Kidney glomerular epithelial cell (primary cell): Measurements from ENCODE around the gene IFIT2.
"Not testable (repeated sequence)": the region's sequence is repeated elsewhere in the genome, so short reads cannot be mapped to it uniquely, and the experiment has no call there.

Source experiments
- DNase-seq: peaks from one replicate; lab custom pipeline; 2025; lab: John Stamatoyannopoulos, UW

The IFIT2 gene

DNA sequence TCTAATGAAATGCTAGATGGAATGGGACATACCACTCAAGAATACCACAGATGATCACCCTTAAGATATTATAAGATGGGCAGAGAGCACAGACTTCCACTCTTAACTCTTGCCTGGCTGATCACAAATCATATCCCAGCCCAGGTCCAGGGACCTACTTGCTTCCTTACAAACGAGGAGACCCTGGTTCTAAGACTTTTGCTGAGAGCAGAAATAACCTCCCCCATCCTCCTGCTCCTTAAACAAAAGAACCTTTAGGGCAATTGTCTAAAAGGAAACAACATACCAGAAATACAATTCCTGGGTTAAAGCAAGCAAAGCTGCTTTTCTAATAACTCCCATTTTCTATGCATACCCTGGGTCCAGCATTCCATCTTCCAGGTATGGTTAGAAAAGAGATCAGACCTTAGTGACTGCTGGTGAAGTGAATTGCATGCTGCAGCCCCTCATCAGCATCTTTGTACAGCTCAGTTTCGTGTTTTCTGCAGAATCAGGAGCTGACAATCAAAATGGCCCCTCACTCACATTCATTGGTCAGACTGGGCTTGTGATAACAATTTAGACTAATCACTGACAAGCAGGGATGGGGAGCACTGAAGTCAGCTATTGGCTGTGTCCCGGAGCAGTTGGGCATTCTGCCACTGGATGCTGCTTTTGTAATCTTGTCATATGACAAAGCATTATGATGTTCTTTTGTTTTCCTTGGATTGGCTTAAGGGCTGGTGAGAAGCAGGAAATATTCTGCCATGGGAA is 40.5 kb downstream of the IFIT2 start:
- DNase-seq = peak; percentile 97

GRCh38 chr10:89343089-89343767 is 41.4 kb downstream of the IFIT2 start:
- DNase-seq = no peak

DNA sequence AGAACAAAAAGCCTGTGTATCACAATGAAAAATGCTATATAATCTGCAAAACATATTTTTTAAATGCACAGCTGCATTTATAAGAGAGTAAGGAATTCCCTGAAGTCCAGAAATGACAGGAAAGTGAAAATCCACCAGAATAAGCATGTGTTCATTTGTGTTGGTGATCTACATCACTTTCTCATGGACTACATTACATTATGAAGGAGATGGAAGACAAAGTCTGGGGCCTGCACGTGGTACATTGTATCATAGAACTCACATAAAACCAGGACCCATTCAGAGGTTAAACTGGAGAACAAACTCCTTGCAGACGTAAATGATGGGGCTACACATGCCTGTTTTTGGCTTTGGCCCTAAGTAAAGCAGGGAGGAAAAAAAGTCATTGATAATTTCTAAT is 42.3 kb downstream of the IFIT2 start:
- no peak for DNase-seq

- no peak for DNase-seq
Observed at GRCh38 chr10:89345367-89346000, 43.6 kb downstream of the IFIT2 start.

DNA sequence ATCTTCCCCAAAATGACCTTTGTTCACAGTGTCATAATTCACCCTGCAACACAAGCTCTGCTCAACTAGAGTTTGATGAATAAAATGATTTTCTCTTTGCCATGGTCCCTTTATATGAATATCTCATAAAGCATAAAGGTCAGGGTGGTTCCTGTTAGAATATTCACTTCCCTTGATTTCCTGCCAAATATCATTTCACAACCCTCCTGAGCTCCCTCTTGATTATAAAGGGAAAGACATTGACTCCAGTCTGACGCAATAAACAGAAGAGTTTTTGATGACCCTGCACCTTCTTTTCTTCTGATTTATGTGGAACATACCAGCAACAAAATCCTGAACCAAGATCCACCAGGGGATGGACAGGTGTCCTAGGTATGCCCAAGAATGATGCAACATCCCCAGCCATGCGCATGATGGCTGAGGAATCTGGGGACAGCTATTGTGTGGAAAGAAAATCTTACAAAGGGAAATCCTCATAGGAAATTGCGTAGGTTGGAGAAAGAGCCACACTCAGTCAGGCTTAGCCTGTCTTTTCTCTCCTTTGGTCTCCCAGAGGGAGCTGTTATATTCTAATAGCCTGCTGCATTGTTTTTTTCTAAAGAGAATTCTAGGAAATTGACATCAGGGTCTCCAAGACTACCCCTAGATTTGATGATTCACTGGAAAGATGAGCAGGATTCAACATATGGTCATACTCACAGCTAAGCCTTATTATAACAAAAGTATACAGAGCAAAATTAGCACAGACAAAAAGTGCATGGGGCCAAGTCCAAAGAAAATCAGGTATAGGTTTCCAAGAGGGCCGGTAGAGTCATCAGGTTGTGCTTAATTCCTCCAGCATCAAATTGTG is 44.8 kb downstream of the IFIT2 start:
- no peak for DNase-seq

DNA sequence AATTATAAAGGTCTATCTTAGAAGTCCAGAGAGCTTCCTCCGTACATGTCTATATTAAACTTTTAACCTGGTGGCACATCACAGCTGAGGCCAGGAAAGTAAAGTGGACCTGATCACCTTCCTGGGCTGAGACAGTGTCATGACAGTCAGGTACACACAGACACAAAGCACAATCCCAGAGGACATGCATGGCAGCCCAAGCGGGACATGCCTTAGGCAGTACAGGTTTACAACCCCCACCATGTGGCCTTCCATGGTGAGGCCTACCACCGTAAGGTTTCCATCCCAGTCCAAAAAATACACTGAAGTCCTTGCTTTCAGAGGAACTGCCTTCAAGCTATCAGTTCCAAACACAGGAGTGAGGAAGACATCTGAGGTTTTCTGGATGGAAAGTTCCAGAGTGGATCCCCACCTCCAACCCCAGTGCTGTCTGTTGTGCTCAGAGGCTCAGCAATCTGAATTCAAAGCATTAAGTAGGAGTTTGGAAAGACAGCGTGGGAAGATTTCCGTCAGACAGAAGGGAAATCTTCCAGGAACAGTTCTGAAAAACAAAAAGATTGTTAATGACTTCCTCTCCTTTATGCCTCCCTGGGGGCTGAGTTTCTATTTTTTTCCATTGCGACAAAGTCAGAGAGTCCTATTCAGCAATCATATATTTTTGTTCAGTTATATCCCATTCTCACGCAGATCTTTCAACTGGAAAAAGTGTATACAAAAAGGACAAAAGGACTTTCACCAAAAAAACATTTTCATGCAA is 46.0 kb downstream of the IFIT2 start:
- DNase-seq = no peak

GRCh38 chr10:89348481-89348880 is 46.6 kb downstream of the IFIT2 start:
- no peak for DNase-seq

DNA sequence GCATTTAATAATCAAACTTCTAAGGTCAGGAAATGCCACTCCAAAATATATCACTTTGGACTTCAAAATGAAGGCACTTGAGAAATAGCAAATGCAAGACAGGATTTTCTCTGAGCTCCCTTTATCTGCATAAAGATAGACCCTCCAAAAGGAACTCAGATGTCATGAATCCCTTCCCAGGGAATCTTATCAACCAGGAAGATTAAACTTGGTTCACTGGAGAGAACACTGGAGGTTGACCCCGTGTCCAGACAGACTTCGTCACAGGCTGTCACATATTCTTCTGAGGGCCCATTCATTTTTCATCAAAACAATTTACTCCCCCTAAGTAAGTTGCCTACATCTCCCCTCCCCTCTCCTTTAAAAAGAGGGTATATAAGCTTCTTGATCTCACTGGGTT is 47.1 kb downstream of the IFIT2 start:
- DNase-seq = no peak

- not testable (repeated sequence) for DNase-seq
Observed at GRCh38 chr10:89350631-89351315, 48.9 kb downstream of the IFIT2 start.

- DNase-seq = no peak
Observed at GRCh38 chr10:89351412-89351779, 49.5 kb downstream of the IFIT2 start.

- DNase-seq = peak; percentile 98
Observed at GRCh38 chr10:89351780-89352597, 50.1 kb downstream of the IFIT2 start.

DNA sequence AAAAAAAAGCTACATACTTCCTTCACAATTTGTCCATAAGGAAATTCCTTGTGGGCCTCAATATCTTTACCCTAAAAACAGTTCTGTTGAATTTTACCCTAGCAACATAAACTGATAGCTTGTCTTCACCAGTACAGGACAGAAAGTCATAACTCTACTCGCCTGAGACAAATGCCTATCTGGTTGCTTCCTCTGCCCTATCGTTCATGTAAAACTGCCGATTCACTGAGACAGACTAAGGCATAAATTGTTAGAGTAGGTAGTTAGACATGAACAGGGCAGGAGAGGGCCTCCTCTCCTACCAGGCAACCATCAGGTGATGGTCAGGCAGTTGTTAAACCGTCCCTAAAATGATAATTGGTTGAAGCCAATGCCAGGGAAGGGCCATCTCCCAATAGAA is 51.0 kb downstream of the IFIT2 start:
- DNase-seq = no peak

DNA sequence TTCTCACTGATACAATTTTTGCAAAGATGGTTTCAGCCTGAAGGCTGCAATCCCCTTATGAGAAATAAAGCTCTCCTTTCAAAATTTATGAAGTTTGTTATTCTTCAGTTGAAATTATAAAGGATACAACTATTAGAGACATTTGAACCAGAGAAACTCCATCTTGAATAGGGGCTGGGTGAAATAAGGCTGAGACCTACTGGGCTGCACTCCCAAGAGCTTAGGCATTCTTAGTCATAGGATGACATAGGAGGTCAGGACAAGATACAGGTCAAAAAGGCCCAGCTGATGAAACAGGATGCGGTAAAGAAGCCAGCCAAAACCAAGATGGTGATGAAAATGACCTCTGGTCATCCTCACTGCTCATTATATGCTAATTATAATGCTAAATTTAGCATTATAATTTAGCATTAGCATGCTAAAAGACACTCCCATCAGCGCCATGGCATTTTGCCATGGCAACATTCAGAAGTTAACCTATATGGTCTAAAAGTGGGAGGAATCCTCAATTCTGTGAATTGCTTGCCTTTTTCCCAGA is 53.6 kb downstream of the IFIT2 start:
- DNase-seq = no peak

GRCh38 chr10:89357096-89357495 is 55.2 kb downstream of the IFIT2 start:
- DNase-seq = no peak

- no peak for DNase-seq
Observed at GRCh38 chr10:89357975-89358374, 56.1 kb downstream of the IFIT2 start.
